ENCODE results near the gene CRYBG3. TPM values are rescaled to one million over a fixed set of nuclear protein-coding genes. Genes with fewer than 3 reads are reported as not detected.

The CRYBG3 gene
- total RNA-seq, 4 donors from 2014 or later: 27.9 to 35.4 (median 31.9) TPM

- intact Hi-C loops (cut with DNase I; ENCODE audit: low total_unique reads): no loop called here
- 28 to 29% methylated on average over 5 of the region's 5 CpGs for WGBS, 2 donors
- TF ChIP-seq POLR2A (IDR thresholded peaks at IDR 0.05): no peak
- TF ChIP-seq CTCF (IDR thresholded peaks at IDR 0.05): no peak
- DNase-seq (ENCODE audit: low spot score in 2 of 2): no peak
- no peak overlapping the region for H3K4me3 ChIP-seq (ENCODE audit: low read depth, poor library complexity, severe bottlenecking)
Observed at GRCh38 chr3:97882975-97883598, 61.3 kb downstream of the CRYBG3 start.

- TF ChIP-seq CTCF (IDR thresholded peaks at IDR 0.05) (no peak), POLR2A (IDR thresholded peaks at IDR 0.05) (no peak)
Observed at GRCh38 chr3:97883736-97884135, 61.9 kb downstream of the CRYBG3 start.

GRCh38 chr3:97884586-97885123 is 62.8 kb downstream of the CRYBG3 start:
- intact Hi-C loops (cut with DNase I; ENCODE audit: low total_unique reads): no loop called here
- DNase-seq (ENCODE audit: low spot score in 2 of 2): no peak
- WGBS, 2 donors: 49 to 65% methylated on average over 2 of the region's 2 CpGs
- H3K4me3 ChIP-seq (ENCODE audit: low read depth, poor library complexity, severe bottlenecking): no peak overlapping the region
- no peak for TF ChIP-seq POLR2A (IDR thresholded peaks at IDR 0.05)
- TF ChIP-seq CTCF (IDR thresholded peaks at IDR 0.05): no peak

More at GRCh38 chr3:97883736-97884135, 61.9 kb downstream of the CRYBG3 start:
- no peak overlapping the region for H3K4me3 ChIP-seq (ENCODE audit: low read depth, poor library complexity, severe bottlenecking)
- intact Hi-C loops (cut with DNase I; ENCODE audit: low total_unique reads): no loop called here
- WGBS, 2 donors: 33 to 44% methylated on average over 4 of the region's 4 CpGs
- DNase-seq (ENCODE audit: low spot score in 2 of 2): no peak

GRCh38 chr3:97885931-97886824 is 64.4 kb downstream of the CRYBG3 start:
- 46 to 56% methylated on average over 3 of the region's 3 CpGs for WGBS, 2 donors
- no peak overlapping the region for H3K4me3 ChIP-seq (ENCODE audit: low read depth, poor library complexity, severe bottlenecking)
- DNase-seq (ENCODE audit: low spot score in 2 of 2): no peak
- TF ChIP-seq CTCF (IDR thresholded peaks at IDR 0.05) (no peak), POLR2A (IDR thresholded peaks at IDR 0.05) (no peak)
- intact Hi-C loops (cut with DNase I; ENCODE audit: low total_unique reads): no loop called here

- intact Hi-C loops (cut with DNase I; ENCODE audit: low total_unique reads): no loop called here
Observed at GRCh38 chr3:97889814-97890213, 68.0 kb downstream of the CRYBG3 start.

More at GRCh38 chr3:97889814-97890213, 68.0 kb downstream of the CRYBG3 start:
- no peak for DNase-seq (ENCODE audit: low spot score in 2 of 2)
- no peak overlapping the region for H3K4me3 ChIP-seq (ENCODE audit: low read depth, poor library complexity, severe bottlenecking)
- TF ChIP-seq CTCF (IDR thresholded peaks at IDR 0.05): no peak
- no peak for TF ChIP-seq POLR2A (IDR thresholded peaks at IDR 0.05)
- 86 to 87% methylated on average over 3 of the region's 3 CpGs for WGBS, 2 donors
